GM21619 (cell line): ENCODE measurements around the gene KLHL4.
"Not testable (repeated sequence)": the region's sequence is repeated elsewhere in the genome, so short reads cannot be mapped to it uniquely, and the experiment has no call there.

Experiments used
- ATAC-seq: cut with Tn5 transposase; IDR thresholded peaks from one replicate; pipeline ENCODE4 v1.9.1; 2021; ENCODE audit not compliant: unreplicated experiment

KLHL4 gene, protein sequence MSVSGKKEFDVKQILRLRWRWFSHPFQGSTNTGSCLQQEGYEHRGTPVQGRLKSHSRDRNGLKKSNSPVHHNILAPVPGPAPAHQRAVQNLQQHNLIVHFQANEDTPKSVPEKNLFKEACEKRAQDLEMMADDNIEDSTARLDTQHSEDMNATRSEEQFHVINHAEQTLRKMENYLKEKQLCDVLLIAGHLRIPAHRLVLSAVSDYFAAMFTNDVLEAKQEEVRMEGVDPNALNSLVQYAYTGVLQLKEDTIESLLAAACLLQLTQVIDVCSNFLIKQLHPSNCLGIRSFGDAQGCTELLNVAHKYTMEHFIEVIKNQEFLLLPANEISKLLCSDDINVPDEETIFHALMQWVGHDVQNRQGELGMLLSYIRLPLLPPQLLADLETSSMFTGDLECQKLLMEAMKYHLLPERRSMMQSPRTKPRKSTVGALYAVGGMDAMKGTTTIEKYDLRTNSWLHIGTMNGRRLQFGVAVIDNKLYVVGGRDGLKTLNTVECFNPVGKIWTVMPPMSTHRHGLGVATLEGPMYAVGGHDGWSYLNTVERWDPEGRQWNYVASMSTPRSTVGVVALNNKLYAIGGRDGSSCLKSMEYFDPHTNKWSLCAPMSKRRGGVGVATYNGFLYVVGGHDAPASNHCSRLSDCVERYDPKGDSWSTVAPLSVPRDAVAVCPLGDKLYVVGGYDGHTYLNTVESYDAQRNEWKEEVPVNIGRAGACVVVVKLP

DNA sequence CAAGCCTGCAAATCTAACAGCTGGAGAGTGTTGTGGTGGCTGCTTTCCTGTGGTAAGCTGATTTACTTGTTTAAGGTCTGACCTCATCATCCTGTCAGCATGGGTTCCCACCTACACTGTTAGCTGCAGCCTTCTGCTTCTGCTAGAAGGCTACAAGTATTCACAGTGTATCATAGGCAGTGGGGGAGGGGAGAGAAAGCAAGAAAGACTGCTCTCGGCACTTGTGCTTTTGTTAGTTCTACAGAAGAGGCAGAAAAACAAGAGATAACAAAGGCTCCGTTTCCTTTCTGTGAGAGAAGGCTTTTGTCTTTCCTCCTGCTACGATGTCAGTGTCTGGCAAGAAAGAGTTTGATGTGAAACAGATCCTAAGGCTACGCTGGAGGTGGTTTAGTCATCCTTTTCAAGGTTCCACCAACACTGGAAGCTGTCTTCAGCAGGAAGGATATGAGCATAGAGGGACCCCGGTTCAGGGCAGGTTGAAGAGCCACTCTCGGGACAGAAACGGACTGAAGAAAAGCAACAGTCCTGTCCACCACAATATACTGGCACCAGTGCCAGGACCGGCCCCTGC, at the start of gene KLHL4:
TSS of gene KLHL4 (plus strand) at position 232 of the 571 bp plus-strand sequence. CDS start at position 324, 92 bp downstream.
- ATAC-seq: no peak

DNA sequence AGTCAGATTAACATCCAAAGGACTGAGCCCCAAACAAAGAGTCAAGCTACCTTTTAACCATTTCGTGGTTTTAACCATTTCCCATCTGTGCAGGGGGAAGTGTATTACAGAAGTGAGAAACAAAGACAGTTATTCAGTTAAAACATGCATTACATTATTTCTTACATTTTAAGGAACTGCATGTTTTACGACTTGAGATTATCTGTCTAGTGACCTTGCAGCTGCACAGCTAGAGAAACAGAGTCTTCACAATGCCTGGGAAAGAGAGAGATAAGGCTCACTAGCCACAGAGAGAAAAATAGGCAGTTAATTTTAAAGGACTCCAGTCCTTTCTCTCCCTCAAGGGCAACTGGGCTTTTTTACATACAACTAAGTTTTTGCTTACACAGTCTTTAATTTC, 48.7 kb upstream of the KLHL4 start:
- ATAC-seq: no peak

- no peak for ATAC-seq
Observed at GRCh38 chrX:87475793-87476192, 41.8 kb upstream of the KLHL4 start.

GRCh38 chrX:87478703-87479102, 38.9 kb upstream of the KLHL4 start:
- ATAC-seq: not testable (repeated sequence)

- ATAC-seq: no peak
Observed at GRCh38 chrX:87489071-87489470, 28.5 kb upstream of the KLHL4 start.

- no peak for ATAC-seq
Observed at GRCh38 chrX:87515836-87516235, 1.8 kb upstream of the KLHL4 start.

DNA sequence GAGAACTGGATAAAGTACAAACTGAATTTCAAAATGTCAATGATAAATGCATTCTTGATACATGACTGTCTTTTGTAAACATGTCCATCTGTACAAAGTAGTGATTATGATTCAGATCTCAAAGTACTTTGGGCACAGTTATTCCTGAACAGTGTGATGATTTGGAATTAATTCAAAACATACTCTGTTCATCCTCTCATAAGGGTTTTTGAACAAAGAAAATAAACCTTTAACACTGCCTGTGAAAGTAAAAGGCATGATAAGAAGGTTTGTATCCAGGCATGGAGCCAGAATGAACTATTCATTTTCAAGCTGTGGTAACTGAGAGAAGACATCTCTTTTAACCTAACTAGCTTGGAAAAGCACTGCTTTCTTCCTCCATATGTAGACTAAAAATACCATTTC, 883 bp upstream of the KLHL4 start:
- no peak for ATAC-seq

GRCh38 chrX:87518504-87518903, 902 bp downstream of the KLHL4 start:
- no peak for ATAC-seq

- no peak for ATAC-seq
Observed at GRCh38 chrX:87525771-87526229, 8.2 kb downstream of the KLHL4 start.

GRCh38 chrX:87526281-87526680, 8.7 kb downstream of the KLHL4 start:
- ATAC-seq: no peak

- no peak for ATAC-seq
Observed at GRCh38 chrX:87528487-87528886, 10.9 kb downstream of the KLHL4 start.

GRCh38 chrX:87571964-87572363, 54.4 kb downstream of the KLHL4 start:
- ATAC-seq: no peak

DNA sequence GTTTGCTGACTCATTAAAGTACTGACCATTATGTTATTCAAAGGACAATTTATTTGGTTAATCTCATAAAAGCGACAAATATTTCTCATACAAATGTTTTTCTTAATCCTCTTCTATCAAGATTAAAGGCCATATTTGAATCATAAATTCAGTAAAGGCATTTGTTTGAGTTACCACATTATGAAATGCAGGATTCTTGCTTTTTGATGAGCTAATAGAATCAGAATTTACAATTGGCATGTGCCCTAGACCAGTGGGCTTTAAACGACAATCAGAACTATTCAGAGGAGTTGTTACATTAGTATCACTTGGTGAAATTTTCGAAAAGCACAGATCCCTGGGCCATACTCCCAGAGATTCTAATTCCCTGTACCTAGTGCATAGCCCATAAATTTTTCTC, 55.3 kb downstream of the KLHL4 start:
- no peak for ATAC-seq

- no peak for ATAC-seq
Observed at GRCh38 chrX:87578978-87579377, 61.4 kb downstream of the KLHL4 start.

GRCh38 chrX:87580862-87581261, 63.3 kb downstream of the KLHL4 start:
- ATAC-seq: no peak

- no peak for ATAC-seq
Observed at GRCh38 chrX:87582453-87582852, 64.9 kb downstream of the KLHL4 start.

DNA sequence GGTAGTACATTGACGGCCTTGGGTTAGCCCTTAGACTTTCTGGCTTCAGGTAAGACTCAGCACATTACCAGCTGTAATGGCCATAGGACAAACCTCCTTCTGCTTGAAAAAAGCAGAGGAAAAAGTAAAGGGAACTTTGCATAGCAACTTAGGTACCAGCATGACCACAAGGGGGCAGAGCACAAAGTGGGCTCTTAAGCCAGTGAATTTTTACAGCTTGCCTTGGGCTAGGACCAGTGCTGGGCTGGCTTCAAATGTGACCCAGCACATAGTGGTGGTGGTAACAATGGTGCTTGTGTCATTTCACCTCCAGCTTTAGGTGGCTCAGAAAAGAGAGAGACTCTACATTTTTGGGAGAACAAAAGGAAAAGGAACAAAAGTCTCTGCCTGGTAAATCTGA, 66.1 kb downstream of the KLHL4 start:
- no peak for ATAC-seq

DNA sequence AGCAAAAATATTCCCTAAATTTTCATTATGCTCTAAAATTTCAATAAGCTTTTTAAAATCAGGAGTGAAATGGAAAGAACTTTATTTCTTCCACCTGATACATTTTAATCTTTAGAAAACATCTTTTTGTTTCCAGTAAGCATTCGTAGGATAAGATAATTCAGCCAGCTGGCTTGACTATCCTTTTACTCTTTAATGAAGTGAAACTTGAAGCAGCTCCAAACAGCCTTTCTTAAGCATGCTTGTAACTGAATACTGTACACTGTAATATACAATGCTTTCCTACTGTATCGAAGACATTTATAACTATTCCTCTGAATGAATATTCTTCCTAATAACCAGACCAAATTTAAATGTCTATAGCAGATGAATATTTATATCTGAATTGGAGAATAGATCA, 98.8 kb downstream of the KLHL4 start:
- no peak for ATAC-seq

- no peak for ATAC-seq
Observed at GRCh38 chrX:87621697-87622096, 104.1 kb downstream of the KLHL4 start.

DNA sequence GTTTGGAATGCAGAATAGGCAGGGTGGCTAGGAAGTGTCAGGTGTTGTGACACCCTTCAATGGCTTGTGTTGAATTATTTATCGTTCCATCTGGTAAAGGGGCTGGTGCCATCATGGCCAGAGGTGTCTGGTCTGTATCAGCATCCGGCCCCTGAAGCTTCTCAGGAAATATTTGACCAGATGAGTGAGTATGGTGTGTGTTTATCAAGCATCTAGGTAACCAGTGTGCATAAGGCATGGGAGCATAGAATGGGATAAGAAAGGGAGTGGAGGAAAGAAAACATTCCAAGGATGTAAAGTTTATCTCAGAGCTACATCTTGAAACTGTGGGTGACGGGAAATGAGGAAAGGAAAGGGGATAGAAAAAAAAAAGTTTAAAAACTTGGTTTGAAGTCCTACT, 109.4 kb downstream of the KLHL4 start:
- ATAC-seq: no peak

DNA sequence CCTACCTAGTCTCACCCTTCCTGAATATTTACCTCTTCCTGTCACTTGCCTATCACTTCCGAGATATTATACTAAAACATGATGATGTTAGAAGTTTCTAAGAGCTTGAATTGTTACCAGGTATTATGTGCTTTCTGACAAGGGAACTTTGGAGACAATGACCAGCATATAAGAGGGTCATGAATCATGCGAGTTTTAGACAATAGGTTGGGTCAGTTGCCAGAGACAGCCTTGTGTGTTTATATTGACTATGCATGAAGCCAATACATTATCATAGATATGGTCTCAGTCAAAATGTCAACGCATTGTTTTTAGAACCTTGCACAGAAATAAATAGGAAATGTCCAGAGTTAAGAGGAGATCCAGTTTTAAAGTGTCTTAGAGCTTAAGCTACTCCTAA, 116.8 kb downstream of the KLHL4 start:
- no peak for ATAC-seq

DNA sequence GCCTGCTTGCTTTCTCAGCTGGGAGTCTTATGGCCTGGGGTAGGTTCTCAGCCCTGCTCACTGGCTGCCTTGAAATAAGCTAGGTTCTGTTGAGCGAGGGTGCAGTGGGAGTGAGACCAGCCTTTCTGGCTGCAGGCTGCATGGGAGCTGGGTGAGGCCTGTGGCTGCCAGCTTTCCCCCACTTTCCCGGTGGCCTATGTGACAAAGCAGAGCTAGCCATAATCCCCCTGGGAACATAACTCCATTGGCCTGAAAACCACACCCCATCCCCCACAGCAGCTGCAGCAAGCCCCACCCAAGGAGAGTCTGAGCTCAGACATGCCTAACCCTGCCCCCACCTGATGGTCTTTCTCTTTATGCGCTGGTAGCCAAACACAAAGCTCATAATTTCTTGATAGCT, 118.9 kb downstream of the KLHL4 start:
- no peak for ATAC-seq
